Skeletal muscle satellite cell (primary cell): Measurements from ENCODE around the gene ZNRF1.

Source experiments
- H3K27me3 ChIP-seq: 2 replicates; pipeline ENCODE4 v1.7.0; 2013; ENCODE audit warnings: low read length; ENCODE audit not compliant: control insufficient read depth, insufficient read depth
- H3K36me3 ChIP-seq: 2 replicates; pipeline ENCODE4 v1.7.0; 2013; ENCODE audit warnings: mild to moderate bottlenecking, control low read depth, low read length; ENCODE audit not compliant: insufficient read depth
- H3K4me1 ChIP-seq: 2 replicates; pipeline ENCODE4 v1.7.0; 2013; ENCODE audit warnings: low read length; ENCODE audit not compliant: control insufficient read depth, insufficient read depth
- H3K4me2 ChIP-seq: 2 replicates; pipeline ENCODE4 v1.7.0; 2013; ENCODE audit warnings: mild to moderate bottlenecking, low read length
- H3K4me3 ChIP-seq: 2 replicates; pipeline ENCODE4 v1.7.0; 2013; ENCODE audit warnings: low read length
- H3K9ac ChIP-seq: 2 replicates; pipeline ENCODE4 v1.7.0; 2013; ENCODE audit warnings: mild to moderate bottlenecking, low read depth, low read length, moderate library complexity
- H3K9me3 ChIP-seq: replicated peaks from 2 replicates; pipeline ENCODE4 v1.7.0; 2013; ENCODE audit warnings: mild to moderate bottlenecking, control low read depth, low read length

Gene ZNRF1

GRCh38 chr16:75131081-75131480 lies 132.3 kb downstream of the ZNRF1 start:
- Histone ChIP-seq H3K36me3 (no peaks in the 10 kb centered on the region), H3K4me3 (no peak overlapping the region), H3K9ac (no peak overlapping the region), H3K4me1 (no peaks in the 10 kb centered on the region), H3K27me3 (peaks cover 3% of the 10 kb centered on the region), H3K9me3 (no peaks in the 10 kb centered on the region), H3K4me2 (no peak overlapping the region)

GRCh38 chr16:75138233-75138632 lies 139.4 kb downstream of the ZNRF1 start:
- Histone ChIP-seq H3K27me3 (peaks cover 3% of the 10 kb centered on the region), H3K4me3 (no peak overlapping the region), H3K36me3 (no peaks in the 10 kb centered on the region), H3K9me3 (no peaks in the 10 kb centered on the region), H3K4me1 (no peaks in the 10 kb centered on the region), H3K9ac (no peak overlapping the region), H3K4me2 (no peak overlapping the region)

GRCh38 chr16:75138636-75139035 lies 139.8 kb downstream of the ZNRF1 start:
- Histone ChIP-seq H3K27me3 (peaks cover 3% of the 10 kb centered on the region), H3K4me1 (no peaks in the 10 kb centered on the region), H3K4me2 (no peak overlapping the region), H3K4me3 (no peak overlapping the region), H3K9me3 (no peaks in the 10 kb centered on the region), H3K9ac (no peak overlapping the region), H3K36me3 (no peaks in the 10 kb centered on the region)

GRCh38 chr16:75139498-75139897 lies 140.7 kb downstream of the ZNRF1 start:
- H3K9ac ChIP-seq, result no peak overlapping the region

GRCh38 chr16:75143941-75144340 lies 145.1 kb downstream of the ZNRF1 start:
- Histone ChIP-seq H3K9me3 (no peaks in the 10 kb centered on the region), H3K4me2 (no peak overlapping the region), H3K9ac (no peak overlapping the region), H3K4me1 (no peaks in the 10 kb centered on the region), H3K27me3 (no peaks in the 10 kb centered on the region), H3K4me3 (no peak overlapping the region), H3K36me3 (no peaks in the 10 kb centered on the region)

More at GRCh38 chr16:75139498-75139897, 140.7 kb downstream of the ZNRF1 start:
- Histone ChIP-seq H3K36me3 (no peaks in the 10 kb centered on the region), H3K4me3 (no peak overlapping the region), H3K4me1 (no peaks in the 10 kb centered on the region), H3K9me3 (no peaks in the 10 kb centered on the region), H3K4me2 (no peak overlapping the region), H3K27me3 (peaks cover 3% of the 10 kb centered on the region)

- Histone ChIP-seq H3K9ac (peak overlapping the region; percentile 98), H3K4me2 (peak overlapping the region; percentile 97), H3K4me3 (peak overlapping the region; percentile 100), H3K27me3 (no peaks in the 10 kb centered on the region), H3K36me3 (peaks cover 4% of the 10 kb centered on the region), H3K4me1 (no peaks in the 10 kb centered on the region), H3K9me3 (peaks cover 10% of the 10 kb centered on the region)
Measured at GRCh38 chr16:75147968-75148310, 149.1 kb downstream of the ZNRF1 start.

- no peaks in the 10 kb centered on the region for H3K27me3 ChIP-seq
- peaks cover 10% of the 10 kb centered on the region for H3K9me3 ChIP-seq
- H3K4me2 ChIP-seq, result peak within 1 kb of the TSS; percentile 97
- peak within 1 kb of the TSS; percentile 98 for H3K9ac ChIP-seq
- H3K4me3 ChIP-seq, result peak within 1 kb of the TSS; percentile 100
- H3K36me3 ChIP-seq, result peaks cover 9% of the 10 kb centered on the region
- no peaks in the 10 kb centered on the region for H3K4me1 ChIP-seq
Measured at GRCh38 chr16:75148311-75149195, 149.7 kb downstream of the ZNRF1 start, which contains the start of gene ZFP1. Gene ZFP1, plus strand, starts transcription at chr16:75148524. Its CDS starts 4,428 bp downstream, at chr16:75152952.

GRCh38 chr16:75151798-75152197 lies 153.0 kb downstream of the ZNRF1 start:
- Histone ChIP-seq H3K36me3 (peaks cover 28% of the 10 kb centered on the region), H3K9me3 (peaks cover 10% of the 10 kb centered on the region), H3K4me3 (no peak overlapping the region), H3K9ac (no peak overlapping the region), H3K4me2 (no peak overlapping the region), H3K4me1 (no peaks in the 10 kb centered on the region), H3K27me3 (no peaks in the 10 kb centered on the region)

- Histone ChIP-seq H3K9ac (no peak overlapping the region), H3K4me2 (no peak overlapping the region), H3K36me3 (peaks cover 33% of the 10 kb centered on the region), H3K27me3 (no peaks in the 10 kb centered on the region), H3K9me3 (peaks cover 10% of the 10 kb centered on the region), H3K4me1 (no peaks in the 10 kb centered on the region), H3K4me3 (no peak overlapping the region)
Measured at GRCh38 chr16:75152635-75153034, 153.8 kb downstream of the ZNRF1 start.

- H3K9me3 ChIP-seq, result no peaks in the 10 kb centered on the region
Measured at GRCh38 chr16:75160386-75160785, 161.6 kb downstream of the ZNRF1 start.

More at GRCh38 chr16:75160386-75160785, 161.6 kb downstream of the ZNRF1 start:
- no peaks in the 10 kb centered on the region for H3K27me3 ChIP-seq
- H3K4me1 ChIP-seq, result no peaks in the 10 kb centered on the region
- H3K4me2 ChIP-seq, result no peak overlapping the region
- H3K9ac ChIP-seq, result no peak overlapping the region
- H3K4me3 ChIP-seq, result no peak overlapping the region
- peaks cover 24% of the 10 kb centered on the region for H3K36me3 ChIP-seq
